Activated CD8-positive, alpha-beta memory T cell treated with anti-CD3 and anti-CD28 coated beads, Interleukin-2, amount 50 U/mL, for 24 hours (primary cell): Measurements from ENCODE around the gene SERHL2.
A peak's percentile ranks its signal among the peaks of the same experiment; 100 is the strongest.
"Not testable (repeated sequence)": the region's sequence is repeated elsewhere in the genome, so short reads cannot be mapped to it uniquely, and the experiment has no call there.

Experiments
- DNase-seq: peaks from one replicate; pipeline ENCODE4 v3.0.0-alpha.2; 2020; ENCODE audit errors: extremely low read depth

Gene SERHL2

DNA sequence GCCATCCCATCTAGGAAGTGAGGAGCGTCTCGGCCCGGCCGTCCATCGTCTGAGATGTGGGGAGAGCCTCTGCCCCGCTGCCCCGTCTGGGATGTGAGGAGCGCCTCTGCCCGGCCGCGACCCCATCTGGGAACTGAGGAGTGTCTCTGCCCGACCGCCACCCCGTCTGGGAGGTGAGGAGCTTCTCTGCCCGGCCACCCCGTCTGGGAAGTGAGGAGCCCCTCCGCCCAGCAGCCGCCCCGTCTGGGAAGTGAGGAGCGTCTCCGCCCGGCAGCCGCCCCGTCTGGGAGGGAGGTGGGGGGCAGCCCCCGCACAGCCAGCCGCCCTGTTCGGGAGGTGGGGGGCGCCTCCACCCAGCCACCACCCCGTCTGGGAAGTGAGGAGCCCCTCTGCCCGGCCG lies 53.9 kb downstream of the SERHL2 start:
- DNase-seq, result not testable (repeated sequence)

DNA sequence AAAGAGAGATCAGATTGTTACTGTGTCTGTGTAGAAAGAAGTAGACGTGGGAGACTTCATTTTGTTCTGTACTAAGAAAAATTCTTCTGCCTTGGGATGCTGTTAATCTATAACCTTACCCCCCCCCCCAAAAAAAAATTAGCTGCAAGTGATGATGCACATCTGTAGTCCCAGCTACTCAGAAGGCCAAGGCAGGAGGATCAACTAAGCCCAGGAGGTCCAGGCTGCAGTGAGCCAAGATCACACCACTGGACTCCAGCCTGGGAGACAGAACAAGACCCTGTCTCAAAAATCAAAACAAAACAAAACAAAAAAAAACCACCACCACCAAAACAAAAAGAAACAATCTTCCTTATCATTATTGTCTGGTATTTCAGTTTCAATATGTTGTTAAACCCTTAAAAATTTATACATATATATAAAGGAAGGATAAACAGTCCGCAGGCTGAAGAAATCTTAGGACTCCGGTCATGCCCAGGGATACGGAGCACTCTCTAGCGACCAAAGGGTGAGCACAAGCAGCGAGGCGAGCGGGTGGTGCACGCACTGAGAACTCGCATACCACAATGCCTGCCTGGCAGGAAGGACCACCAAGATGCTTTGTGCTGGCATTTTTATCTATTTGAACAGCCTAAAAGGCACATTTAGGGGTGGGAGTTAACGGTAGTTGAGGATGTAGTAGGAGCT lies 54.5 kb downstream of the SERHL2 start:
- no peak for DNase-seq

DNA sequence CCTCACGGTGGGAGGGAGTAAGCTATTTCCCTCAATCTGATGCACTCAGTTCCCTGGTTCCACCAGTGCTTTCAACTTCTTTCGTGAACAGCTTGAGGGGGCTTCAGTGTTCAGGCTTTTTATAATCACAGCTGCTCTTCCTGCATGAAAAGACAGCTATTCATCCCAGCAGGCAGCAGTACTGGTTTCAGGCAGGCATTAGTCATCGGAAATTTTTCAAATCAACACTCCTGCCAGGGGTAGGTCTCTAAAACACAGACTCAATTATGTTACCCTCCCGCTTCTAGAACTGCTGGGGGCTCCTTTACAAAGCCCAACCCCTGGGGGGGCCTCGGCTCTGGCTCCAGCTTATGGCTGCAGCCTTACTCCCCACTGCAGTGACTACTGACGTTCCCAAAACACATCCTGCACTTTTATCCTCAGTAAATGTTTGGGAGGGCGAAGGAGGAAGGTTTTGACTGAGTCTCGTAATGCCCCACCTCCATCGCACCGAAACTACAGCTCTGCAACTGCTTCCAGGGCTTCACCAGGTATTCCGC lies 55.1 kb downstream of the SERHL2 start:
- DNase-seq, result no peak

DNA sequence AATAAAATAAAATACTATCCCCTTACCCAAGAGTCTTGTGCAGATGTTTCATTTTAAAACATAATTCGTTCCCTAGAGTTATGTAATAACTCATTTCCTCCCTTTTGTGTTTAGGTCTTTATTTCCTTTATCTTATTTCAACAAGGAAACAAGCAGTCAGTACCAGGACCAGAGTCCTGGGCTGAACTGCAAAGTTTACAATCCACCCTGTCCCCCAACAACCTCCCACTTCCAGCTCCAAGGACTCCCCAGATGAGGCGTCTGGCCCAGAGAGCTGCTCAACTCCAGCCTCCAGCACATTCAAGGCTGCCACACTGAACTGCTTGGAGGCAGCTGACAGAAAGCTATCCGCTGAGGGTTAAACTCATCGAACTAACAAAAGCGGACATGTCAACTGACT lies 56.4 kb downstream of the SERHL2 start:
- DNase-seq, result no peak

- no peak for DNase-seq
These were observed 57.3 kb downstream of the SERHL2 start for GRCh38 chr22:42611051-42611450.

- DNase-seq, result no peak
These were observed 58.6 kb downstream of the SERHL2 start for GRCh38 chr22:42612336-42612735.

DNA sequence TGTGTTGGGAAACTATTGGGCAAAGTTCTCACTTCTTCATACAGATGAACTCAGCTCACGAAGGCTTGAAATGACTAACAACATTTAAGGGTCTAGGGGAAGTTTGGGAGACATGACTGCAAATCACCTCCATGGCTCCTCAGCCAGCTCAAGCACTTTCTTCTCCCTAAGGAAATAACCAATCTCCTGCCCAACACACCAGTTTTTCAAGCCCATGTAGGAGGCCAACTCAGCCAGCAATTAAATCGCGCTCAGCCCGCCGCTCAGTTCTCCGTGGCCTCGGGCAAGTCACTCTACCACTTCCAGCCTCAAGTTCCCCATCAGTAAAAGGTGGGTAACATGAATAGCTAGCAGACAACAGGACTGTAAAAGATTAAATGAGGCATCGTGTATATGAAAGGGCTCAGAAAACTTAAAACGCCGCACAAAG lies 60.1 kb downstream of the SERHL2 start:
- DNase-seq, result no peak

GRCh38 chr22:42614312-42615091 lies 60.7 kb downstream of the SERHL2 start, which contains the start of gene POLDIP3:
TSS of gene POLDIP3 (minus strand) at chr22:42614883. CDS start at chr22:42614857, 26 bp downstream.
- DNase-seq, result peak; percentile 98

DNA sequence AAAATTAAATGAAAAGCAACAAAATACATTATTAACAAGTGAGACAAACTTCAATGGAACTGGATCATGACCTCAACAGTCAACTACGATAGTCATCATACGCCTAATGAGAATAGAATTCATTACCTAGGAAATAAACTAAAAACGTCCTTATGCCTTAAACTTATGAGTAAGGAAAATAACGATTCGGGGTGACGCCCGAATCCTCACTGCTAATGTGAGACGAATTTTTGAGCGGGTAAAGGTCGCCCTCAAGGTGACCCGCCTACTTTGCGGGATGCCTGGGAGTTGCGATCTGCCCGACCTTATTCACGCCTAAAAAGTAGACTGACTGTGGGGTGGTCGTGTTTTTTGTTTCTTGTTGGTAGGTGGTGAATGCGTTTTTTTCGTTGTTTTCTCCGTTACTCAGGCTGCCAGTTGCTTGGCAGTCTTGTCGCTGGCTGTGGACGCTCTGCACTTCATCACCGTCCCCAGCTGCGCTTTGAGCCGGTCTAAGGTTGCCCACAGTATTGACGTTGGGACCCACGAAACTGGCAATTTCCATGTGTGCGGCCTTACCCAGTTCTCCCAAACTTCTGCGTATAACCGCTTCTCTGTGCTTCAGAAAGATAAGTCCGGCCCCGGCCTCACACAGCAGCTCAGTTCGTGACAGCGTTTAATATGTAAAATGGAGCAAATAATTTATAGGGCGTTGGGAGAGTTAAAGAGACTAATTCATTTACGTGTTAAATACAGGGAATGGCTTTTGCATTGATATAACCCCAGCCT lies 61.5 kb downstream of the SERHL2 start:
- peak; percentile 89 for DNase-seq

GRCh38 chr22:42615860-42616175 lies 62.1 kb downstream of the SERHL2 start:
- DNase-seq, result not testable (repeated sequence)

DNA sequence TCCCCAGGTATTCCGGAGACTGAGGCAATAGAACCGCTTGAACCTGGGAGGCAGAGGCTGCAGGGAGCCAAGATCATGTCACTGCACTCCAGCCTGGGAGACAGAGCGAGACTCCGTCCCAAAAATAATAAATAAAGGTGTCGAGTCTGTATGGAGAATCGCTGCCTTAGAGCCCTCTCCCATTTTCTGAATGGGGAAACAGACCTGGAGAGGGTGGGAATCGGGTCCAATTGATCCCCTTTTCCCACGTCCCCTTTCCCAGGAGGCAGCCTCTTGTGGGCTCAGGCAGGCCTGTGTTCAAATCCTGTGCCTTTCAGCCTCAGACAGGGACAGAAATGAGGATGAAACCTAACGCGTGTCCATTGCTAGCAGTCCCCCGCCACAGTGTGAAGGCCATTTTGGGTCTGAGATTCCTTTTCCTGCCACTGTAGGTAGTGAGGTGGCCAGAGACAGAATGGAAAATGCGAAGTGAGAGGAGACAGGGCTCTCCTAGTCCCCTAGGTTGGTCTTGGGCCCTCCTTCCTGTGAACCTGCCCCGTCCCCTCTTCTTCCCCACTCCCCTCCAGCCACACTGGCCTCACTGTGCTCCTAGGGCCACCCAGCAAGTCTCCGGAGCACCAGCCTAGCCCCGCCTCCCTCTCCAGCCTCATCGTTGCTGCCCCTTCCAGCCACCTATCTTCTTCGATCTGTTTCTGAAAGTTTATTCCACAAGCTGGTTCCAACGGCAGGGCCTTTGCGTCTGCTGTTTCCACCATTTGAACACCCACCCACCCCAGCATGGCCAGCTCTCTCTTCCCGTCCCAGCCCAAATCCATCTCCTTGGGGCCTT lies 63.6 kb downstream of the SERHL2 start:
- DNase-seq, result no peak

- no peak for DNase-seq
These were observed 65.7 kb downstream of the SERHL2 start for GRCh38 chr22:42619261-42620063.

- no peak for DNase-seq
These were observed 66.3 kb downstream of the SERHL2 start for GRCh38 chr22:42620084-42620483.

- no peak for DNase-seq
These were observed 67.8 kb downstream of the SERHL2 start for GRCh38 chr22:42621505-42622002.

- no peak for DNase-seq
These were observed 68.4 kb downstream of the SERHL2 start for GRCh38 chr22:42622061-42622710.

DNA sequence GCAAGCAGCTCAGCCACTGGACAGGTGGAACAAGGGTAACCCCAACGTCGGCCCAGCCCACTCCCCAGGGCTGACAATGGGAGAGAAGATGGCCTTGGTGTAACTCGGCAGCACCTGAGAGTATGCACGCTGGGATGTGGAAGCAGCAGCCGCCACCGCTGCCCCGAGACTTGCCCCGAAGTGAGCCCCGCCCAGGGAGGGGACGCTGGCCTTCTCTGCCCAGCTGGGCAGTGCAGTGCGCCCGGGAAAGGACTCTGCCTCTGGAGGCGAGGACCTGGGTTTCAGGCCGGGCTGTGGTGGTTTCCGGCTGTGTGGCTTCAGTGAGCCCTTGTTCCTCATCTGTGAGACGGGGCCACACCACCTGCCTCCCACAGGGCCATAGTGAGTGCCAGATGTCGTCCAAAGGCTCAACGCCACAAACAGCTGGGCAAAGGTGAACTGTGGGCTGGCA lies 69.6 kb downstream of the SERHL2 start:
- DNase-seq, result no peak
